WTC11 (cell line): Measurements from ENCODE around the gene CYP46A1. TPM values are rescaled to one million over a fixed set of nuclear protein-coding genes. Genes with fewer than 3 reads are reported as not detected.

Experiments
- ATAC-seq: fragments of 200-7000 bp; cut with Tn5 transposase; 2 replicates; pipeline ENCODE4 v1.10.0; 2021; ENCODE audit warnings: mild to moderate bottlenecking, moderate library complexity
- CTCF ChIA-PET: fragments of 300-600 bp; sonication (Branson Sonifier 250); formaldehyde crosslinking; loops from one replicate; lab custom pipeline; 2021; ENCODE audit warnings: antibody characterized with exemption; lab: Charles Lee
- POLR2A ChIA-PET: fragments of 350-600 bp; sonication (Branson Sonifier 250); formaldehyde crosslinking; loops from one replicate; lab custom pipeline; 2021; ENCODE audit warnings: antibody characterized with exemption; lab: Charles Lee
- DNase-seq: peaks from one replicate; pipeline ENCODE4 v3.0.0; 2021; ENCODE audit warnings: low spot score
- H3K27ac Mint-ChIP-seq: 2 replicates; pipeline ENCODE4 v1.8.0; 2021; ENCODE audit warnings: mixed read lengths
- H3K27me3 Mint-ChIP-seq: 2 replicates; pipeline ENCODE4 v1.8.0; 2021; ENCODE audit warnings: low read depth, mild to moderate bottlenecking, moderate library complexity, mixed read lengths
- H3K36me3 Mint-ChIP-seq: 2 replicates; pipeline ENCODE4 v1.8.0; 2021; ENCODE audit warnings: mixed read lengths
- H3K4me1 Mint-ChIP-seq: 2 replicates; pipeline ENCODE4 v1.8.0; 2022; ENCODE audit warnings: mixed read lengths
- H3K4me3 Mint-ChIP-seq: 2 replicates; pipeline ENCODE4 v1.8.0; 2021; ENCODE audit warnings: mild to moderate bottlenecking, moderate library complexity, mixed read lengths
- H3K9me3 Mint-ChIP-seq: 2 replicates; pipeline ENCODE4 v1.8.0; 2021; ENCODE audit warnings: mixed read lengths
- E2F5 ChIP-seq: sonication (generic); formaldehyde crosslinking; IDR thresholded peaks from 2 replicates; pipeline ENCODE4 v1.8.1; 2022; ENCODE audit warnings: mild to moderate bottlenecking, moderate library complexity, missing genetic modification reagents
- ETV6 ChIP-seq: sonication (generic); formaldehyde crosslinking; IDR thresholded peaks from 2 replicates; pipeline ENCODE4 v1.8.1; 2022; ENCODE audit warnings: mild to moderate bottlenecking, missing genetic modification reagents
- ZNF219 ChIP-seq: sonication (generic); formaldehyde crosslinking; IDR thresholded peaks from 2 replicates; pipeline ENCODE4 v1.8.0; 2023; ENCODE audit warnings: missing genetic modification reagents, mild to moderate bottlenecking, borderline replicate concordance
- ZNF425 ChIP-seq: fragments of 250-450 bp; sonication (Bioruptor Pico); conservative IDR thresholded peaks from 2 replicates; pipeline ENCODE4 v1.9.0; 2021; ENCODE audit warnings: mild to moderate bottlenecking
- total RNA-seq: library from RNA; stranded (reverse); gene quantifications from 3 replicates; pipeline ENCODE4 v1.2.3, GENCODE V29; 2021

CYP46A1 gene
- total RNA-seq, 1 experiment from 2014 or later = 0.77 TPM

- H3K27ac Mint-ChIP-seq = peak overlapping the region; percentile 30
- H3K4me1 Mint-ChIP-seq = peaks cover 41% of the 10 kb centered on the region
- ChIA-PET CTCF (interaction anchor here (0.9 to 1.4 kb wide), 2 partner anchors 45 to 92 kb away, joined by 3 to 4 read pairs; partner anchors contain the start of gene CYP46A1), POLR2A (interaction anchor here (0.6 kb wide), 1 partner anchor 99 kb away, joined by 4 read pairs; no protein-coding TSS in a partner anchor)
- no peak; the same call in 1 of the 2 replicates for ATAC-seq
- peaks cover 16% of the 10 kb centered on the region for H3K9me3 Mint-ChIP-seq
- peaks cover 3% of the 10 kb centered on the region; the same call in 1 of the 2 replicates for H3K27me3 Mint-ChIP-seq
- peak overlapping the region; percentile 12; the same call in 1 of the 2 replicates for H3K4me3 Mint-ChIP-seq
- peaks cover 10% of the 10 kb centered on the region for H3K36me3 Mint-ChIP-seq
- TF ChIP-seq ZNF425 (CRISPR knock-in tag) (no peak), E2F5 (no peak), ETV6 (CRISPR knock-in tag) (no peak), ZNF219 (no peak)
- DNase-seq = no peak
Observed at GRCh38 chr14:99775351-99775750, 91.3 kb downstream of the CYP46A1 start.

Other genes starting within 250 kb of the CYP46A1 start
- 46.9 to 53.1 TPM (median 49.3 TPM) in 3 replicates for gene SETD3, start 203.4 kb upstream of the CYP46A1 start, total RNA-seq
- gene CCNK, start 202.9 kb upstream of the CYP46A1 start, total RNA-seq = 70.1 to 84.7 TPM (median 70.3 TPM) in 3 replicates
- 28.7 to 35.8 TPM (median 30.4 TPM) in 3 replicates for gene CCDC85C, start 80.1 kb upstream of the CYP46A1 start, total RNA-seq
- gene HHIPL1, start 39.2 kb upstream of the CYP46A1 start, total RNA-seq = 1.2 to 2.0 TPM (median 1.5 TPM) in 3 replicates
- gene EML1, start 109.1 kb downstream of the CYP46A1 start, total RNA-seq = 10.9 to 16.1 TPM (median 11.4 TPM) in 3 replicates